Measurements from ENCODE around the gene FAM53C. TPM values are rescaled to one million over a fixed set of nuclear protein-coding genes. Genes with fewer than 3 reads are reported as not detected.
A peak's percentile ranks its signal among the peaks of the same experiment; 100 is the strongest.

Gene FAM53C
- total RNA-seq = 10 to 100 TPM; 17.8 to 32.4 (median 20.7) TPM

- TF ChIP-seq POLR2A (IDR thresholded peaks at IDR 0.05) = peak; percentile 99
- TF ChIP-seq, protein P1, sequence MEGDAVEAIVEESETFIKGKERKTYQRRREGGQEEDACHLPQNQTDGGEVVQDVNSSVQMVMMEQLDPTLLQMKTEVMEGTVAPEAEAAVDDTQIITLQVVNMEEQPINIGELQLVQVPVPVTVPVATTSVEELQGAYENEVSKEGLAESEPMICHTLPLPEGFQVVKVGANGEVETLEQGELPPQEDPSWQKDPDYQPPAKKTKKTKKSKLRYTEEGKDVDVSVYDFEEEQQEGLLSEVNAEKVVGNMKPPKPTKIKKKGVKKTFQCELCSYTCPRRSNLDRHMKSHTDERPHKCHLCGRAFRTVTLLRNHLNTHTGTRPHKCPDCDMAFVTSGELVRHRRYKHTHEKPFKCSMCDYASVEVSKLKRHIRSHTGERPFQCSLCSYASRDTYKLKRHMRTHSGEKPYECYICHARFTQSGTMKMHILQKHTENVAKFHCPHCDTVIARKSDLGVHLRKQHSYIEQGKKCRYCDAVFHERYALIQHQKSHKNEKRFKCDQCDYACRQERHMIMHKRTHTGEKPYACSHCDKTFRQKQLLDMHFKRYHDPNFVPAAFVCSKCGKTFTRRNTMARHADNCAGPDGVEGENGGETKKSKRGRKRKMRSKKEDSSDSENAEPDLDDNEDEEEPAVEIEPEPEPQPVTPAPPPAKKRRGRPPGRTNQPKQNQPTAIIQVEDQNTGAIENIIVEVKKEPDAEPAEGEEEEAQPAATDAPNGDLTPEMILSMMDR (IDR thresholded peaks at IDR 0.05) = peak in 1 of 6 experiments; percentile 40
- no peaks in the 10 kb centered on the region for H3K36me3 ChIP-seq
- peak within 1 kb of the TSS; percentile 43 to 91 (median 71) for H3K4me3 ChIP-seq (replicated peaks in 1 of 3)
- no peaks in the 10 kb centered on the region for H3K27me3 ChIP-seq
- H3K4me1 ChIP-seq = peaks cover 6 to 19% of the 10 kb centered on the region in 2 donors
- DNase-seq = peak; percentile 94 to 96
- H3K27ac ChIP-seq = peak within 1 kb of the TSS; percentile 90 to 93 (median 91)
- 0% methylated on average over 5 to 20 of the region's 56 CpGs for WGBS, 2 donors
- intact Hi-C loops (cut with DNase I) = loop anchor here (10.0 kb wide), 1 partner anchor 123 kb away; the partner anchor contains the start of gene CDC23
- no peaks in the 10 kb centered on the region for H3K9me3 ChIP-seq
Measured at GRCh38 chr5:138337685-138338410, at the start of gene FAM53C. Gene FAM53C (plus strand): TSS chr5:138338266. CDS start chr5:138341336, 3,070 bp downstream.

GRCh38 chr5:138289296-138289695, 48.8 kb upstream of the FAM53C start:
- intact Hi-C loops (cut with DNase I) = no loop called here
- H3K9me3 ChIP-seq = no peaks in the 10 kb centered on the region
- no peak overlapping the region for H3K27ac ChIP-seq
- 88 to 93% methylated on average over 3 of the region's 3 CpGs for WGBS, 2 donors
- H3K27me3 ChIP-seq = no peaks in the 10 kb centered on the region
- no peaks in the 10 kb centered on the region for H3K36me3 ChIP-seq
- TF ChIP-seq POLR2A (IDR thresholded peaks at IDR 0.05) = no peak
- TF ChIP-seq, protein P1 (IDR thresholded peaks at IDR 0.05) = no peak
- H3K4me3 ChIP-seq (replicated peaks in 1 of 3) = no peak overlapping the region
- no peaks in the 10 kb centered on the region for H3K4me1 ChIP-seq
- no peak for DNase-seq

DNA sequence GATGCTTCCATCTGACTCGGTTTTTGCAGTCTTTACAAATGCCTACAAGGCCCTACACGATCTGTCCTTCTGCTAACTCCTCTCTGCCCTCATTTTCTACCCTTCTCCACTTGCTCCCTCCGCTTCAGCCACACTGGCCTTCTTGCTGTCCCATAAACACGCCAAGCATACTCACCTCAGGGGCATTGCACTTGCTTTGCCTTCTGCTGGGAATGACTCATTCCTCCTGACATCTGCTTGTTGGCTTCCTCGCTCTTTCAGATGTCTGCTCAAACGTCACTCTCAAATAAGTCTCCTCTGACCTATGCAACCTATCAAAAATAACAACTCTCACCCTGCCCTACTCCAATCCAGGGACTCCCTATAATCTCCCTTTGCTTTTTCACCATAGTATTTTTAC, 34.7 kb upstream of the FAM53C start:
- Histone ChIP-seq H3K4me3 (replicated peaks in 1 of 3) (no peak overlapping the region), H3K9me3 (no peaks in the 10 kb centered on the region), H3K36me3 (no peaks in the 10 kb centered on the region), H3K4me1 (no peaks in the 10 kb centered on the region), H3K27me3 (no peaks in the 10 kb centered on the region), H3K27ac (no peak overlapping the region)
- DNase-seq = no peak
- WGBS, 2 donors = 89 to 90% methylated on average over 6 of the region's 6 CpGs
- intact Hi-C loops (cut with DNase I) = no loop called here
- TF ChIP-seq, protein P1 (IDR thresholded peaks at IDR 0.05) = no peak
- TF ChIP-seq POLR2A (IDR thresholded peaks at IDR 0.05) = no peak

DNA sequence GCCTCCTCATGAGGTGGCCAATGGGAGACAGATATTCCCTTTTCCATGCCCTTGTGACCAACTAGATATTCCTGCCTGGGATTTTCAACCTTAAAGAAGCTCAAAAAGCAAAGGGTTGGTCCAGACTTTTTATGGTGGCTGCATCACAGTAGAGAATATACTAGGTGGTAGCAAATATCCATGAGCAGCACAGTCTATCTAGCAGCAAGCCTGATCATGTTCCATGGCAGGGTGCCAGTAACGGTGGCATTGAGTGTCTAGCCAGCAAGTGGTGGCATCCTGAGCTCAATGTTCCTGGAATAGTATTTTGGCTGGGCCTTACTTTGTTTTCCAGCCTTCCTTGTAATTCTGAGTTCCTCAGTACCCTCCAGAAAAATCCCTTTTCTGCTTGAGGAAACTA, 32.3 kb upstream of the FAM53C start:
- peak; percentile 64 to 74 for DNase-seq
- H3K9me3 ChIP-seq = no peaks in the 10 kb centered on the region
- no peaks in the 10 kb centered on the region for H3K4me1 ChIP-seq
- no peaks in the 10 kb centered on the region for H3K27me3 ChIP-seq
- intact Hi-C loops (cut with DNase I) = no loop called here
- no peak overlapping the region for H3K4me3 ChIP-seq (replicated peaks in 1 of 3)
- H3K27ac ChIP-seq = no peak overlapping the region
- no peak for TF ChIP-seq POLR2A (IDR thresholded peaks at IDR 0.05)
- TF ChIP-seq, protein P1 (IDR thresholded peaks at IDR 0.05) = no peak
- no peaks in the 10 kb centered on the region for H3K36me3 ChIP-seq
- WGBS, 2 donors = 29 to 32% methylated on average over 1 of the region's 1 CpG

DNA sequence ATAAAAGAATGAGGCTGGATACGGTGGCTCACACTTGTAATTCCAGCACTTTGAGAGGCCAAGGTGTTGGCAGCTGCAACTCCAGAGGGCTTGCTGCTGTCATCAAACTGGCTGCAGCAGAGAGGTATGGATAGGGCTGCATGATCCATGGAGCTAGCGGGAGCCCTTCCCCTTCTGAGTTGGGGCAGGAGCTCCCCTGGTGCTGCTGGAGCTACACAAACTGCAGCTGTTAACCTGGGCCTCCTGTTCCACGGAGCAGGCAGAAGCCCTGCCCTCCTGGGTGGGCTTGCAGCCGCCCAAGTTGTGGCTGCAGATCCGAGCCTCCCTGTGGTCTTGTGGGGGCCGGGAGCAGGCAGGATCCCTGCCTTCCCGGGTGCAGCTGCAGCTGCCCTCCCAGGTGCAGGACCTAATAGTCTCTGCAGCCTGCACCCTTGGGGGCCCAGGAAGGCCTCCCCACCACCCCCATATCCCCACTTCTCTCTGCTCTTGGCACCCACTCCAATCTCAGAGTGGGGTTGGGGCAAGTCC, 22.3 kb upstream of the FAM53C start:
- WGBS, 2 donors = 83 to 97% methylated on average over 1 to 3 of the region's 7 CpGs
- H3K4me3 ChIP-seq (replicated peaks in 1 of 3) = no peak overlapping the region
- no peak for DNase-seq
- no peak overlapping the region for H3K27ac ChIP-seq
- intact Hi-C loops (cut with DNase I) = no loop called here
- no peaks in the 10 kb centered on the region for H3K36me3 ChIP-seq
- no peaks in the 10 kb centered on the region for H3K27me3 ChIP-seq
- H3K4me1 ChIP-seq = no peaks in the 10 kb centered on the region
- TF ChIP-seq POLR2A (IDR thresholded peaks at IDR 0.05) = no peak
- TF ChIP-seq, protein P1 (IDR thresholded peaks at IDR 0.05) = no peak
- no peaks in the 10 kb centered on the region for H3K9me3 ChIP-seq
